SH-SY5Y (cell line): ENCODE data around the gene SLC22A5.

Source experiments
- GATA2 ChIP-seq: IDR thresholded peaks from 2 replicates; pipeline ENCODE4 v1.6.1; 2011; ENCODE audit warnings: mild to moderate bottlenecking, low read depth, low read length
- GATA3 ChIP-seq: IDR thresholded peaks from 2 replicates; pipeline ENCODE4 v1.6.1; 2011; ENCODE audit warnings: low read depth, mild to moderate bottlenecking, low read length, moderate library complexity

The SLC22A5 gene

GRCh38 chr5:132408456-132408855, 38.9 kb downstream of the SLC22A5 start:
- TF ChIP-seq GATA3 = no peak
- no peak for TF ChIP-seq GATA2

- TF ChIP-seq GATA3 (no peak), GATA2 (no peak)
Measured at GRCh38 chr5:132408965-132409364, 39.5 kb downstream of the SLC22A5 start.

- no peak for TF ChIP-seq GATA3
- no peak for TF ChIP-seq GATA2
Measured at GRCh38 chr5:132410451-132411303, 41.2 kb downstream of the SLC22A5 start.

GRCh38 chr5:132411304-132412013, 41.9 kb downstream of the SLC22A5 start:
- TF ChIP-seq GATA2 (no peak), GATA3 (no peak)

GRCh38 chr5:132413567-132413966, 44.1 kb downstream of the SLC22A5 start:
- TF ChIP-seq GATA3 = no peak
- TF ChIP-seq GATA2 = no peak

GRCh38 chr5:132414634-132415378, 45.3 kb downstream of the SLC22A5 start:
- TF ChIP-seq GATA2 = no peak
- TF ChIP-seq GATA3 = no peak

- TF ChIP-seq GATA2 (no peak), GATA3 (no peak)
Measured at GRCh38 chr5:132416306-132417009, 46.9 kb downstream of the SLC22A5 start.

- TF ChIP-seq GATA3 (no peak), GATA2 (no peak)
Measured at GRCh38 chr5:132417010-132417439, 47.5 kb downstream of the SLC22A5 start.

GRCh38 chr5:132417461-132417860, 48.0 kb downstream of the SLC22A5 start:
- TF ChIP-seq GATA3 (no peak), GATA2 (no peak)

- TF ChIP-seq GATA2 (no peak), GATA3 (no peak)
Measured at GRCh38 chr5:132417889-132418485, 48.5 kb downstream of the SLC22A5 start.

- no peak for TF ChIP-seq GATA2
- no peak for TF ChIP-seq GATA3
Measured at GRCh38 chr5:132418881-132419280, 49.4 kb downstream of the SLC22A5 start.

- TF ChIP-seq GATA2 = no peak
- no peak for TF ChIP-seq GATA3
Measured at GRCh38 chr5:132419502-132420468, 50.3 kb downstream of the SLC22A5 start.

- TF ChIP-seq GATA3 (no peak), GATA2 (no peak)
Measured at GRCh38 chr5:132420706-132421272, 51.3 kb downstream of the SLC22A5 start.
